Gastrocnemius medialis (tissue), 4 donors: ENCODE data around the gene FRK.

Experiments used
- CTCF ChIP-seq, 5 experiments: fragments of 450-650 bp in 3 of 5; fragments of 200-600 bp in 2 of 5; sonication (generic) in 2 of 5; IDR thresholded peaks in 4 of 5; conservative IDR thresholded peaks in 1 of 5; 1 replicate in 4 of 5; 2 replicates in 1 of 5; pipeline ENCODE4 v1.5.1; 2016 to 2019; ENCODE audit warnings: antibody characterized with exemption in 5 of 5, mild to moderate bottlenecking in 3 of 5, moderate library complexity in 3 of 5
- POLR2A ChIP-seq, 2 donors: fragments of 450-650 bp; IDR thresholded peaks; one replicate each; pipeline ENCODE4 v1.6.1; 2017; ENCODE audit warnings: antibody characterized with exemption in 2 of 2, mild to moderate bottlenecking in 2 of 2, moderate library complexity in 2 of 2

- no peak for TF ChIP-seq CTCF (IDR thresholded peaks at IDR 0.05 in 4 of 5, conservative IDR thresholded peaks at IDR 0.05 in 1 of 5)
- no peak for TF ChIP-seq POLR2A (IDR thresholded peaks at IDR 0.05)
Observed at GRCh38 chr6:115984809-115985208, 75.9 kb downstream of the FRK start.
